Nephron progenitor cell (in vitro differentiated cells): Measurements from ENCODE around the gene RHEBL1.

ENCODE experiments used
- DNase-seq: peaks from one replicate; pipeline ENCODE4 v3.0.0; 2021
- H3K27ac Mint-ChIP-seq: 2 replicates; pipeline ENCODE4 v1.8.0; 2021; ENCODE audit warnings: mild to moderate bottlenecking, moderate library complexity, mixed read lengths
- H3K27me3 Mint-ChIP-seq: 2 replicates; pipeline ENCODE4 v1.8.0; 2021; ENCODE audit warnings: mild to moderate bottlenecking, low read depth, mixed read lengths; ENCODE audit not compliant: poor library complexity
- H3K36me3 Mint-ChIP-seq: 2 replicates; pipeline ENCODE4 v1.8.0; 2021; ENCODE audit warnings: low read depth, mixed read lengths
- H3K4me1 Mint-ChIP-seq: 2 replicates; pipeline ENCODE4 v1.8.0; 2021; ENCODE audit warnings: mixed read lengths
- H3K4me3 Mint-ChIP-seq: 2 replicates; pipeline ENCODE4 v1.8.0; 2021; ENCODE audit warnings: mild to moderate bottlenecking, moderate library complexity, mixed read lengths
- H3K9me3 Mint-ChIP-seq: 2 replicates; pipeline ENCODE4 v1.8.0; 2021; ENCODE audit warnings: mild to moderate bottlenecking, moderate library complexity, mixed read lengths
- TF ChIP-seq, protein P1 (sequence below): fragments of 200-600 bp; sonication (generic); IDR thresholded peaks from 2 replicates; pipeline ENCODE4 v1.5.0; 2021; ENCODE audit warnings: antibody characterized with exemption

RHEBL1 gene

GRCh38 chr12:49033611-49034285 is 36.0 kb downstream of the RHEBL1 start:
- Mint-ChIP-seq H3K36me3 (peaks cover 46% of the 10 kb centered on the region), H3K27ac (peak overlapping the region; percentile 39), H3K27me3 (no peaks in the 10 kb centered on the region)

DNA sequence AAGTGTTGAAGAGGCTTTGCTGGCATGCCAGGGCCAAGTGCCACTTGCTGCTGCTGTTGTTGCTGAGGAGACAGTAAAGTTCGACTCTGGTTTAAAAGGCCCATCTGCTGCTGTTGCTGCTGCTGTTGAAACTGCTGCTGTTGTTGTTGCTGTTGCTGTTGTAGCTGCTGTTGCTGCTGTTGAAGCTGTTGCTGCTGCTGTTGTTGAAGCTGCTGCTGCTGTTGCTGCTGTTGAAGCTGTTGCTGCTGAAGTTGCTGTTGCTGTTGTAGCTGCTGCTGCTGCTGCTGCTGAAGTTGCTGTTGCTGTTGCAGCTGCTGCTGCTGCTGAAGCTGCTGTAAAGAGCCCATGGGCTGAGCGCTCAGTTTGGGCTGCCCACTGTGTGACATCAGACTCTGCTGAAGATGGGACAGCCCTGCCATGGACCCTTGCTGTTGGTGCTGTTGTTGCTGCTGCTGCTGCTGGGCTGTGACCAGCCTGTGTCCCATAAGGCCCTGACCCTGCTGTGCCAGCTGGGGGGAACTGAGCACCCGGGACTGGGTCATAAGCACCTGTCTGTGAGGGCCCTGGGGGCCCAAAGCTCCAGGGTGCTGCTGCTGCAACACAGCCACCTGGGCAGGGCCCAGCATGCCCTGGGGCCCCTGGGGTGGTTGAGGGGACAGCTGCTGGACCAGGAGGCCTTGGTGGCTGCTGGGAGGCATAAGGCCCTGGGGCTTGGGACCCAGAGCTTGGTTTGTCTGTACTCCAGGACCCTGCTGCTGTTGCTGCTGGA is 36.9 kb downstream of the RHEBL1 start:
- no peaks in the 10 kb centered on the region for H3K9me3 Mint-ChIP-seq
- no peak for DNase-seq
- no peaks in the 10 kb centered on the region for H3K4me1 Mint-ChIP-seq
- no peak overlapping the region for H3K4me3 Mint-ChIP-seq
- H3K27me3 Mint-ChIP-seq, result no peaks in the 10 kb centered on the region
- H3K27ac Mint-ChIP-seq, result peak overlapping the region; percentile 84
- peaks cover 47% of the 10 kb centered on the region for H3K36me3 Mint-ChIP-seq
- TF ChIP-seq, protein P1, sequence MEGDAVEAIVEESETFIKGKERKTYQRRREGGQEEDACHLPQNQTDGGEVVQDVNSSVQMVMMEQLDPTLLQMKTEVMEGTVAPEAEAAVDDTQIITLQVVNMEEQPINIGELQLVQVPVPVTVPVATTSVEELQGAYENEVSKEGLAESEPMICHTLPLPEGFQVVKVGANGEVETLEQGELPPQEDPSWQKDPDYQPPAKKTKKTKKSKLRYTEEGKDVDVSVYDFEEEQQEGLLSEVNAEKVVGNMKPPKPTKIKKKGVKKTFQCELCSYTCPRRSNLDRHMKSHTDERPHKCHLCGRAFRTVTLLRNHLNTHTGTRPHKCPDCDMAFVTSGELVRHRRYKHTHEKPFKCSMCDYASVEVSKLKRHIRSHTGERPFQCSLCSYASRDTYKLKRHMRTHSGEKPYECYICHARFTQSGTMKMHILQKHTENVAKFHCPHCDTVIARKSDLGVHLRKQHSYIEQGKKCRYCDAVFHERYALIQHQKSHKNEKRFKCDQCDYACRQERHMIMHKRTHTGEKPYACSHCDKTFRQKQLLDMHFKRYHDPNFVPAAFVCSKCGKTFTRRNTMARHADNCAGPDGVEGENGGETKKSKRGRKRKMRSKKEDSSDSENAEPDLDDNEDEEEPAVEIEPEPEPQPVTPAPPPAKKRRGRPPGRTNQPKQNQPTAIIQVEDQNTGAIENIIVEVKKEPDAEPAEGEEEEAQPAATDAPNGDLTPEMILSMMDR, result no peak

More at GRCh38 chr12:49033611-49034285, 36.0 kb downstream of the RHEBL1 start:
- Mint-ChIP-seq H3K9me3 (no peaks in the 10 kb centered on the region), H3K4me3 (no peak overlapping the region), H3K4me1 (no peaks in the 10 kb centered on the region)
- no peak for DNase-seq
- TF ChIP-seq, protein P1, result no peak

DNA sequence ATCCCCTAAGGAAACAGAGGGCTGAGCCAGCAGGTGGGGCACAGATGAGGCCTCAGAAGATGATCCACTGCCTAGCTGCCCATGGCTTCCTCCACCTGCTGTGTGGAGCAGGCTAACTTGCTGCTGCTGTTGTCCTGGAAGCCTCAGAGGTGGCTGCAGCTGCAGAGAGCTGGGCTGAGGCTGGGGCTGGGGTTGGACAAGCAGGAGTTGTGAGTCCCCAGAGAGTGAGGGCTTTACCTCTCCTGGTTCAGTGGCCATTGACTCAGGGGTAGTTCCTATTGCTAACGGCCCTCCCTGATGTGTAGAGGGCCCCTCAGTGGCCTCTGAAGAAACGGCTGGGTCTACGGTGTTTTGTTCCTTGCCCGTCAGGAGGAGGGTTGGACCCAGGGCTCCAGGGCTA is 37.5 kb downstream of the RHEBL1 start:
- Mint-ChIP-seq H3K4me1 (no peaks in the 10 kb centered on the region), H3K4me3 (no peak overlapping the region), H3K36me3 (peaks cover 53% of the 10 kb centered on the region), H3K27me3 (no peaks in the 10 kb centered on the region), H3K27ac (no peak overlapping the region), H3K9me3 (no peaks in the 10 kb centered on the region)
- no peak for DNase-seq
- TF ChIP-seq, protein P1, result no peak

DNA sequence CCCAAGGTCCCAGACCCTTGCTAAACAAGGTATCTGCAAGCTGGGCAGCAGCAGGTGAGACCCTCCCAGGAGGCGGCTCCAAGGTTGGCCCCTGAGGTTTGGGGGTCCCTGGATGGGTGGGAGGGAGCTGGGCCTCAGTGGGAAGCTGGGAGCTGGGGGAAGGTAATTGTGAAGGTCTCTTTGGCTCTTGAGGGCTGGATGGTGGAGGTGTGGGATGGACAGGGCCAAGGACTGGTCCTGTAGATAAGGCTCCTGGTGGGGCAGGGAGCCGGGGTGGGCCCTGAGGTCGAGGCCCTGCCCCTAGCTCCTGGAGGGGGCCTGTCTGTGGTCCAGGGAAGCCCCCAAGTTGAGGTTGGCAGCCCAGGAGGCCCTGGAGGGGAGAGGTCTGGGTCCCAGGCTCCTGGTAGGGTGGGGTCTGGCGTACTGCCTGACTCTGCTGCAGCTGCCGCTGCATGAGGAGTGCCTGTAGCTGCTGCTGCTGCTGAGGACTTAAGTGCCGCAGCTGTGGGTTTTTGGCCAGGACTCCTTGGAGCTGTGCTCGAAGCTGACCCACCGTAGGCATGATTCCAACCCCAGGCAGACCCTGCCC is 38.1 kb downstream of the RHEBL1 start:
- Mint-ChIP-seq H3K27ac (no peak overlapping the region), H3K36me3 (peaks cover 50% of the 10 kb centered on the region), H3K27me3 (no peaks in the 10 kb centered on the region), H3K4me3 (no peak overlapping the region), H3K9me3 (no peaks in the 10 kb centered on the region), H3K4me1 (no peaks in the 10 kb centered on the region)
- DNase-seq, result no peak
- TF ChIP-seq, protein P1, result no peak

DNA sequence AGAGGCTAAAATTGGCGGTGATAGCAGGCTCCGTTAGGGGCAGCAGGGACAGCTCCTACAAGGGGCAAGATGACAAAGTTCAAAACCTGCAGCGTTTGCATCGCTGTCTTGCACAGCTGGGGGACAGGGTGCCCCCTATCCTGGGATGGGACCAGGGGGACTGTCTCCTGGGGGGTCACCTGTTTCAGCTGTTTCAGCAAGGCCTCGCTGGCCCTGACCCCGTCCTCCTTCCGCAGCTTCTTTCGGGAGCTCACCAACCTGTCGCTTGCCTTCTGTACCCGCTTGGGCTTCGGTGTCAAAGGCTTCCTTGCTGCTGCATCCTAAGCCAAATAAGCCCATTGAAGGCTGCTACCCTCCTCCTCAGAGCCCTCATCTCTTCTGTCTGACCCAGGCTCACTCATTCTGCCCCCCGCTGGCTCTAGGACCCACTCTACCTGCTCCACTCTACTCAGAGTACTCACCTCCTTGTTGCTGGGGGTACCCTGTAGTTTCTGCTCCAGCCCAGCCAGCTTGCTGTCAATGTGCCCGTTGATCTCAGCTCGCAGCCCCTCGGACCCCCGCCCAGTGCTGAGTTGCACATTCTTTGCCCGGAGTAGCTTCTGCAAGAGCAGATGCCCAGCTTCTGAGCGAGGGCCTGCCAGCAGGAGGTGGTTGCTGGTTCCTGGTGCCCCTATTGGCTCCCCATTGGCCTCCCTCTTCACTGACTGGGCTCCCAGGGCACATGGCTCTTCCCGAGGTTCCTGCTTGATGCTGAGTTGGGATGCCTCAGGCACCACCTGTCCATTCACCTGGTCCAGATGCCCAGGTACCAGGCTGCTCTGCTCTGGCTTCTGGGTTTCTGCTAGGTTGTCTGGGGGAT is 38.8 kb downstream of the RHEBL1 start:
- no peaks in the 10 kb centered on the region for H3K4me1 Mint-ChIP-seq

More for the DNA sequence above, 38.8 kb downstream of the RHEBL1 start:
- H3K27ac Mint-ChIP-seq, result no peak overlapping the region
- DNase-seq, result no peak
- H3K9me3 Mint-ChIP-seq, result no peaks in the 10 kb centered on the region
- TF ChIP-seq, protein P1, result no peak
- no peak overlapping the region for H3K4me3 Mint-ChIP-seq
- peaks cover 50% of the 10 kb centered on the region for H3K36me3 Mint-ChIP-seq
- no peaks in the 10 kb centered on the region for H3K27me3 Mint-ChIP-seq
